GM21447 (cell line): Measurements from ENCODE around the gene APOA1.
"Not testable (repeated sequence)": the region's sequence is repeated elsewhere in the genome, so short reads cannot be mapped to it uniquely, and the experiment has no call there.

Experiments used
- ATAC-seq: cut with Tn5 transposase; IDR thresholded peaks from one replicate; pipeline ENCODE4 v1.9.1; 2021; ENCODE audit not compliant: unreplicated experiment

Gene APOA1

GRCh38 chr11:116835042-116835772, 2.2 kb downstream of the APOA1 start:
- ATAC-seq: peak; percentile 32

- not testable (repeated sequence) for ATAC-seq
Measured at GRCh38 chr11:116834535-116835041, 2.8 kb downstream of the APOA1 start.

- ATAC-seq: no peak
Measured at GRCh38 chr11:116833816-116834534, 3.4 kb downstream of the APOA1 start.

GRCh38 chr11:116833491-116833815, 4.0 kb downstream of the APOA1 start:
- ATAC-seq: no peak

- ATAC-seq: no peak
Measured at GRCh38 chr11:116832350-116833290, 4.8 kb downstream of the APOA1 start.

- ATAC-seq: no peak
Measured at GRCh38 chr11:116831790-116832349, 5.6 kb downstream of the APOA1 start.

GRCh38 chr11:116830184-116830912, 7.1 kb downstream of the APOA1 start:
- ATAC-seq: no peak

- no peak for ATAC-seq
Measured at GRCh38 chr11:116829525-116830183, 7.8 kb downstream of the APOA1 start, which contains the start of gene APOC3. Gene APOC3 (plus strand): TSS chr11:116829907. CDS start chr11:116830583, 676 bp downstream.

- no peak for ATAC-seq
Measured at GRCh38 chr11:116828632-116829524, 8.5 kb downstream of the APOA1 start.

- no peak for ATAC-seq
Measured at GRCh38 chr11:116827461-116827860, 10.0 kb downstream of the APOA1 start.

- ATAC-seq: no peak
Measured at GRCh38 chr11:116826751-116827431, 10.5 kb downstream of the APOA1 start.

GRCh38 chr11:116825854-116826750, 11.3 kb downstream of the APOA1 start:
- no peak for ATAC-seq

GRCh38 chr11:116825434-116825833, 12.0 kb downstream of the APOA1 start:
- ATAC-seq: no peak

- ATAC-seq: no peak
Measured at GRCh38 chr11:116823031-116823843, 14.2 kb downstream of the APOA1 start, which contains the start of gene APOA4. Gene APOA4 (minus strand): TSS chr11:116823304. CDS start chr11:116823191, 113 bp downstream.

- no peak for ATAC-seq
Measured at GRCh38 chr11:116822575-116822974, 14.8 kb downstream of the APOA1 start.
